GM19023 (cell line): ENCODE results near the gene CYP26B1.

Experiments
- ATAC-seq: cut with Tn5 transposase; IDR thresholded peaks from one replicate; pipeline ENCODE4 v1.9.1; 2021; ENCODE audit warnings: mild to moderate bottlenecking, moderate library complexity; ENCODE audit not compliant: unreplicated experiment

The CYP26B1 gene

DNA sequence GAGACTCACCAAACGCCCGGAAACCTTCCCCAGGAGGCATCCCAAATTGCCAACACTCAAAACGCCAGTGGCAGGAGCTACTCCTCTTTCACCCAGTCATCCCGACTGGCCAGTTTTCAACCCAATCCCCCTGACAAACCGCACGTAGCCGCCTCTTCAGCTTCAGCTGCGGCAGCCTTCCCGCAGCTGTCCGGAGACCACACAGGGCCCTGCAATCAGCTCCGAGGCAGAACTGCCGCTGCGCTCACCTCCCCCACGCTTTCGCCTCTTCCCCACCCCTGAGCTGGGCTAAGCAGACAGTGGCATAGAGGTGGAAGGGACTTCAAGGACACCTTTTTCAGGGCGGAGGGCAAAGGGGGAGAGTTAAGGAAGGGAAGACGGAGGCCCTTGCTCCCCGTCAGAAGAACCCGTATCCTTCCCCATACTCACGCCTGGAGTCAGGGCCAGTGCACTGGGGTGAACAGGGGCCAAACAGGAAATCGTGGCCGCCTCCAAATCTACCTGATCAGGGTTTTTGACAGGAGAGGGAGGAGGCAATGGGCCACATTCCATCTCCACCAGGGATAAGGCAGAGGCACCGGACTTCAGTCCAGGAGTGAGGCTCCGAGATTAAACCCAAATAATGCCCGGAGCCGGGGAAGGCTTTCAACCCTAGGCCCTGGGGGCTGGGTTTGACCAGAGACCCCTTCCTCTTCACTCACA is 16.9 kb downstream of the CYP26B1 start:
- ATAC-seq: no peak

DNA sequence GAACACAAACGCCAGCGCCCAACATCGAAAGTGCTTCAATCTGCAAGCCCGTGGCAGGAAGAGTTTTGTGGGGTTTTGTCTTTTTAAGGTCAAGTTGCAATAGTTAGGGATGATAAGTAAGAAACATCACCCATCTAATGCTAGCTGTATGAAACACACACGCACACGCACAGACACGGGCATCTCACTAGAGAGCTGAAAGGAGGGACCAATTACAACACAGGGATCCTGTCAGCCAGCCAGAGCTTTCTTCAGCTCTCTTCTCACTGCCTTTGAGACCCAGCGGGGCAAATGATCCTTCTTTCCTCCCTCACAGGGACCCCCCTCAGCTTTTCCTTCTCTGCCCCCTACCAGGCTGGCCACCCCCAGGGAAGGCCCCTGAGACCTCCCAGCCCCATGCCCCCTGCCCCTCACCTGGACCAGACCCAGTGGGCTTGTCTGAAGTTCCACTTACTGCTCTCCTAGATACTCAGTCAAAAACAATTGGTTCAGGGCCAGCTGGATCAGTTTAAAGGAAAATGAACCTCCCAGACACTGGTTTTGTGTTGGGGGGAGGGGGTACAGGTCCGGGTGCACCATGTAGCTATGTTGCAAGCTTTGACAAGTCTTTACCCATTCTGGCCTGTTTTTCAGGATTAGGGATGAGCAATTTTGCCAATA is 17.9 kb downstream of the CYP26B1 start:
- no peak for ATAC-seq

DNA sequence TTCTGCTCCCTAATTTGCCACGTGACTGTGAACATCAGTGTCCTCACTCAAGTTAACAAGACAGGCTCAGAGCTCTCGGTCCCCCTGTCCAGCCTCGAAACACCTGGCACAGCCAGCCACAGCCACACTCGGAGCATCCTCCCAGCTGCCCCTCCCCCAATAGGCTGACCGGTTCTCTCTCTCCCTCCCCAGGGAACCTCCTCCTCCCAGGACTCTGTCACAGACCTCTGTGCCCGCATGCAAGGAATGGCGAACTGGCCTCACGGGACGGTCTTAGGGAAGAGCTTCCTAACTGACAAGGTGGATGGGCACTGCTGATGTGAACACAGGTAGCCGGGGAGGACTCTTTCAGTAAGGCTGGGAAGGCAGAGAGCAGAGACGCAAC is 18.8 kb downstream of the CYP26B1 start:
- no peak for ATAC-seq

DNA sequence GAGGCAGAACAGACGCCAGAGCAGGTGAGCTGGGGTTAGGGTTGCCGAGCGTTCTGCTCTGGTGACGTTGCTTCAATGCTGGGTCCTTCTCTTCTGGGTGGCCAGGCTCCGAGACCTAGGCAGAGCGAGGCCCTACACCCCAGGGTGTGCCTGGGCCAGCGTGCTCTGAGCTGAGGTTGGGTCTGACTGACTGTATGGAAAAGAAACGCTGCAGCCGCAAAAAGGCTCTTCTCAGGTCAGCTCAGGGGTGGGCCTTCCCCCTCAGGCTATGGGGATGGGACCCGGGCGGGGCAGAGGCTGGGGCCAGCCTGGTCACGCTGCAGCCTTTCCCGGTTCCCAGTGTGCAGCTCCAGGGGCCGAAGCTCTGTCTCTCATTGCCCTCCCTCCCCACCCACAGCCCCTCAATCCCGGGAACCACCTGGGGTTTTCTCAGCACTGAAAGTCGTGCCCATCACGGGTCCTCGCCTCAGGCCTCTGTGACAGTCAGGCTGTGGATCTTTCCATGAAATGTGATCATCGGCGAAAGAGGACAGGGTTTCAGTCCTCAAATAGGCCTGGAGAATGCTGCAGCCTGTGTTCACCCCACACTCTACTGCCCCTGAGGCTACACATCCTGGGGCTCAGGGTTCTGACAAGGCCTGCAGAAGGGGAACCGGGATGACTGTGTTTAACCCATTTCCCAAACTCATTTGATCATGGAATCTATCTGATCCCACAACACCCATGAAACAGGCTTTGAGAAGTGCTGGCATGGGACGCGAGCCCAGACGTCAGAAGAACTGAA is 19.4 kb downstream of the CYP26B1 start:
- ATAC-seq: no peak

DNA sequence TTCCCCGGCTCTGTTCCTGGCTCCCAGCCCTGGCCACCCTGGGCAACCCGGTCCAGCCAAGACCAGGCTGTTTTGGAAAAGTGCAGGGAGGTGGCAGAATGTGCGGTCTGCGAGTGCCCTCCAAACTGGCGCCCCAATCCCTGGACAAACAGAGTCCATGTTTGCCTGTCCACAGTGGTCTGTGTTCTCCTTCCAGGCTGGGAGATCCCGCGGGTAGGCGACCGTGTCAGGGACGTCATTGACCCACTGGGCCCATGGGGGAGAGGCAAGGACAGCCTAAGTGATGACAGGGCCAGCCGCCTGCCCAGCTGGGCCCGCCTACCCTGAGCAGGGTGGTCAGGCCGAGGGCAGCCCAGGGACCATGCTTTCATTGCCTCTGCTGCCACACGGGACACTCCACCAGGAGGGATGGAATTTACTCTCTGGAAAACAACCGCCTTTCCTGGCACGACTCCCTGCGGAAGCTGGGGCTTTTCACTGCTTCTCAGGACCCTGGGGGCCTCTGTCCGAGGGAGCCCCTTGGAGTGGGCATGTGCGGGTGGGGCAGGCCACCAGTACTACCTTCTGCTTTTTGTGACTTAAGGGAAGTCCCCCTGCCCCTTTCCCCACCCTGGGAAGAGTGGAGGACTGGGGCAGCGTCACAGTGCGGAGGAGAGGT is 20.1 kb downstream of the CYP26B1 start:
- ATAC-seq: no peak

DNA sequence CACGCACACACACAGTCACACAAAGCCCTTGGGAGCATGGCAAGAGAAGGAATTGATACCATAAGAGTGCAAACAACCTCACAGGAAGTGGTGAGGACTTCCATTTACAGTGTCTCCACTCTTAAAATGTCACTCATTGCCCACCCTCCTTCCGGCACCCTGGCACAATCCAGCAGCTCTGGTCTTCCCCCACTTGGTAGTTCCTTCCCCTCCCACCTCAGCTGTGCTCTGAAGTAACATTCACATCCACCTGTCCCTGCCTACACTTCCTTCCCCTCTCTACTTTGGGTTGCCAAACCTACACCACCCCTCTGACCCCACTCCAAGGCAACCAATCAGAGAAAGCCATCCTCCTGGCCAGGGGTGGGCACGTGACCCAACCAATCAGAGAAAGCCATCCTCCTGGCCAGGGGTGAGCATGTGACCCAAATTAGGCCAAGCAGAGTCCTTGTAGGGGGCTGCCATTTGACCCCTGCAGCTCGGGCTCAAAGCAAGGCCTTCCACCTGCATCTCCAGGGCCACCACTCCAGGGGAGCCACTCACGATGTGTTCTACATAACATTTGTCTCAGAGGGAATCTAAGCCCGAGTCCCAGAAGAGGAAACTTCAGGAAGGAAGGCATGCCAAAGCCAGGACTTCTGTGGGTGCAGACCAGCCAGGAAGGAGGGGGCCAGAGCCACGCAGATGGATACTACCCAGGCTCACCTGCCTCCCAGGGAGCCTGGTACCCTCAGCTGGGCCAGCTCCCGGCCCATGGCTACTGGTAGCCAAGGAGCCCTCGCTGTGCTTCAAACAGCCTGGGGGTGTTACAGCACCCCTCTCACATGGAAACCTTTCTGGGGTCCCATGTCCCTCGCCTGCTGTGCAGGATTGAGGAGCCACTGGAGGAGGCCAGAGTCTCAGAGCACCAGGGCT is 21.2 kb downstream of the CYP26B1 start:
- ATAC-seq: no peak

DNA sequence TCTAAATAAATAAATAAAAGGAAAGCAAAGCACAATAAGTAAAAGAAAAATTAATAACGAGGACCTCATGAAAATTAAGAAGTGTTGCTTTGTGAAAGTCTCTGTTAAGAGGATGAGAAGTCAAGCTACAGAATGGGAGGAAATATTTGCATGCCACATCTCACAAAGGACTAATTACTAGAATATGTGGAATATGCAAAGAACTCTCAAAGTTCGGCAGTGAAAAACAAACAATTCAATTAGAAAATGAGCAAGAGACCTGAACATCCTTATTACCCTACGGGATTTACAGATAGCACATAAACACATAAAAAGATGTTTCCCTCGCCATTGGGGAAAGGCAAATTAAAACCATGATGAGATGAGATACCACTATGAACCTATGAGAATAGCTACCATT is 23.3 kb downstream of the CYP26B1 start:
- no peak for ATAC-seq

DNA sequence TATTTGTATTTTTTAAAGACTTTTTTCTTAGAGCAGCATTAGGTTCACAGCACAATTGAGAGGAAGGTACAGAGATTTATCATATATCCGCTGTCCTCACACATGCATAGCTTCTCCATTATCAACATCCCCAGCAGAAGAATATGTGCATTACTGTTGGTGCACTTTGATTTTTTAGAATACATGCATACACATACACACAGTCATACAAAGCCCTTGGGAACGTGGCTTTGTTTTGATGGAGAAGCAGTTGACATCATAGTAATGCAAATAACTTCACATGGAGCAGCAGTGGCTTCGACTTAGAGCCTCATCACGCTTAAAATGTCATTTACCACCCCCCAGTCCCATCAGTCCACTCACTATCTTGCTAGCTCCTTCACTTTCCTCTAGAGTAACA is 26.5 kb downstream of the CYP26B1 start:
- no peak for ATAC-seq

DNA sequence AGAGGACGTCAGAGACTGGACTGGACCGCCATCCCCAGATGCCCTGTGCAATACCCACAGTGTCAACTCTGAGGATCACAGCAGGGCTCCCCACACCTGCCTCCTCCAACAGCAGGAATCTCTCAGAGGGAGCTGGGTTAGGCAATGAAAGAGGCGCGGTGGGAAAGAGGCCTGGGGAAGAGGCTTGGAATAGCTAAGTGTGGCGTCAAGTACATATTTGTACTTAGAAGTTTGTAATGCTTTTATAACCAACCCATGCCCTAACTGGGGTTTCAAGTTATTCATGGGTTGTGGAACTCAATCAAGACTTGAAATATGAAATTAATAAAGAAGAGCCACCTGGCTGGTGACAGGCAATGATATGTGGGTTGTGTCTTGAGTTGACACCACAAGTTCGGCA is 28.7 kb downstream of the CYP26B1 start:
- no peak for ATAC-seq

DNA sequence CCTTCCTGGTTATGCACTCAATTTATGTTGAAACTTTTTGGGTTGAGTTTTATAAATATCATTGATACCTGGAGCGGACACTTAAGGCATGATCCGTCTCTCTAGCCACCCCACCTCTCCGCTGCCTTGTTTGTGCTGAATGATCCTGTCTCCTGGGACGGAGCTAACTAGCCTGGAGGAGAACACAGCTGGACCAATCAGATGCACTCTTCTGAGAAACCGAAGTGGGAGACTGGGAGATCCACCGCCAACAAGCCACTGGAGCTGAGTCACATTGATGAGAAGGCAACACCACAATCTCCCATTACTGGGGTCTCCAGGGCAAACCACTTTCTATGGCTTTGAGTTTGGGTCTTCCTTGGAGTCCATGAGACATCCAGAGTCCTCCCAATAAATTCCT is 29.3 kb downstream of the CYP26B1 start:
- no peak for ATAC-seq

DNA sequence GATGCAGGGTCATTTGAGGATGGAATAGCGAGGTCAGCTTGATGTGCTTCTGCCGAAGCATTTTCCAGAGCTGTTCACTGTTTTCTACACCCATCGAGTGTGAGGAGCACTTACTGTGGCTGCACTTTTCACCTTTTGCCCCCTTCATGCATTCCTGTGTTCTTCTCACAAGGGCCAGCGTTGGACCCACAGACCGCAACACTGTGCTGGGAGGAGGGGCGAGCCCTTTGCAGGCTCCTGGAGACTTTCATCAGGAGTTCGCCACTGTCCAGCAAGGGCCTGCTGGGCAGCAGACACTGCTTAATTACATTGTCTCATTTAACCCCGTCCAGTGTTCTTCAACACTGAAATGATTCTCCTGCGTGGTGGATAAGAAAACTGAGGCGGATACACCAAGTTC is 29.9 kb downstream of the CYP26B1 start:
- ATAC-seq: no peak

DNA sequence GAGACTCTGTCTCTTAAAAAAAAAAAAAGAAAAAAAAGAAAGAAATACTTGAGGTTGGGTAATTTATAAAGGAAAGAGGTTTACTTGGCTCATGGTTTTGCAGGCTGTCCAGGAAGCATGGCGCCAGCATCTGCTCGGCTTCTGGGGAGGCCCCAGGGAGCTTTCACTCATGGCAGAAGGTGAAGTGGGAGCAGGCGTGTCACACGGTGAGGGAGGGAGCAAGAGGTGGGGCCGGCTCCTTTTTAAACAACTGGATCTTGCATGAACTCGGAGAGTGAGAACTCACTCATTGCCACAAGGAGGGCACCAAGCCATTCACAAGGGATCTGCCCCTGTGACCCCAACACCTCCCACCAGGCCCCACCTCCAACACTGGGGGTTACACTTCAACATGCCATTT is 30.6 kb downstream of the CYP26B1 start:
- no peak for ATAC-seq

DNA sequence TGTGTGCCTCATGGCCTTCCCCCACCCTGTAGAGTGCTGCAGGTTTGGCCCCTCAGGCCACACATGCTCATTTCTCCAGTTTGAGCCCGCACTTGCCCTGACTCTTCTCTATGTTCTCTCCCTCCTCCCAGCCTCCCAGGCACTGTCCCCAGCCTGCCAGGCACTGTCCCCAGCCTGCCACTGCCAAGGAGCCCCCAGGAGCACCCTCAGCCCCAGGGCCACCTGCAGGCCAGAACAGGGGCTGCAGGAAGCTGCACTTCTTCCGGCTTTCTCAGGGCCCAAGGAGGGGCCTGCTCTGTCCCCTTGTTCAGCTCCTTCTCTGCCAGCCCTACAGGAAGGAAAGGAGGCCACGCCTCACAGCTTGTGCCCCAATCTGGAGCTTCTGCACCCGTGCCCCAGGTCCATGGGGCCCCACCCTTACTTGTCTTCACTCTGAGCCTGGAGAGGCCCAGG is 31.6 kb downstream of the CYP26B1 start:
- ATAC-seq: no peak

DNA sequence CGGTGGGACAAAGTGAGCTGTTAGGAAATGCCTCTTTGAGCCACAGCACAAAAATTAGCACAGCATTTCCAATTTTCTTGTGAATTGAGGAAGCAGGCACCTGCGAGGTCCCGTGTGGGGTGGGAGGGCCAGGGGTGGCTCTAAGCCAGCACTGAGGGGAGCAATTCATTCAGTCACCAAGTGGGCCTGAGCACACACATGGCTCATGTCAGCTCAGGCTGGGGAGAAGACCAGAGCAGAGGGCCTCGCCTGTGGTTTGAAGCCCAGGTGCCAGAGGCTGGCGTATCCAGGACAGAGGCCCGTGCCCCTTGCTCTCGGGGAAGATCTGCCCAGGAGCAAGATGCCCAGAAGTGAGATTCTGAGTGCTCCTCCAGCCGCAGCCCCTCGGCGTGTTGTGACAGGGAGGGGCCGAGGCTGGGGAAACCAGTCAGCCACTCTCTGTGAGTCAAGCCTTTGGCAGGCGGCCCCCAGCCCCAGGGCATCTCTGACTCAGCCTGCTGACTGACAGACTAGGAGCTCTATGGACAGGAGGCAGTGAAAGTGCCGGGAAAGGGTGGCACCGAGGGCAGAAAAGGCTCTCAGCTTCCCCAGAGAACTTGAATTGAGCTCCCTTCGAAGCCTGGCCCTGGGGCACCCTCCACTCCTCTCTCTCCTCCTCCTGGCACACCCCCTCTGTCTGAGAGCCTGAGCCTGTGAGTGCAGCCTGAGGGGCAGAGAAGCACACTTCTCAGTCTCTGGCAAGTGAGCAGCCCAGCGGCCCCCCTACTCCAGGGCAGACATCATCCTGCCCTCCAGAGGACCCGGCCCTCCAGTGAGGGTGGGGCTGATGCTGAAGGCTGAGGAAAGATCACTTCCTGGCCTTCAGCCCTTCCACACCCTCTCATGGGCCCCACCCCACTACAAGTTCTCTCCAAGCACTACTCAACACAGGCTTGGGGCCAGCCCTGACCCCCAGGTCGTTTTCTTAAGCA is 32.3 kb downstream of the CYP26B1 start:
- ATAC-seq: no peak

DNA sequence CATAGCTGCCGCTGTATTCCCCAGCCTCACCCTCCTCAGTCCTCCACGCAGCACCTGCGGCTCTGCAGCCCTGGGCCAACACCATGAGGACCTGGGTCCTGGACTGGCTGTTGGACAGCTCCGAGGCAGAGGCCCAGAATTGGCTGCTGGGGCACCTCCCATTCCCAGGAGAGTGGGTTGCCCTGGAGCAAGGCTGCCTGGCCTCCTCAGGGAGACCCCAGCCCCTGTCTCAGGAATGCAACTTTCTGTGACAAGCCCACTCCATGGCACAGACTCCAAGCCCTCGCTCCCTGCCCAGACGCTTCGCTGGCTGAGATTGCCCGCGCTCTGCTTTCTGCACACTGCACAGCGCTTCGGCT is 33.0 kb downstream of the CYP26B1 start:
- no peak for ATAC-seq

DNA sequence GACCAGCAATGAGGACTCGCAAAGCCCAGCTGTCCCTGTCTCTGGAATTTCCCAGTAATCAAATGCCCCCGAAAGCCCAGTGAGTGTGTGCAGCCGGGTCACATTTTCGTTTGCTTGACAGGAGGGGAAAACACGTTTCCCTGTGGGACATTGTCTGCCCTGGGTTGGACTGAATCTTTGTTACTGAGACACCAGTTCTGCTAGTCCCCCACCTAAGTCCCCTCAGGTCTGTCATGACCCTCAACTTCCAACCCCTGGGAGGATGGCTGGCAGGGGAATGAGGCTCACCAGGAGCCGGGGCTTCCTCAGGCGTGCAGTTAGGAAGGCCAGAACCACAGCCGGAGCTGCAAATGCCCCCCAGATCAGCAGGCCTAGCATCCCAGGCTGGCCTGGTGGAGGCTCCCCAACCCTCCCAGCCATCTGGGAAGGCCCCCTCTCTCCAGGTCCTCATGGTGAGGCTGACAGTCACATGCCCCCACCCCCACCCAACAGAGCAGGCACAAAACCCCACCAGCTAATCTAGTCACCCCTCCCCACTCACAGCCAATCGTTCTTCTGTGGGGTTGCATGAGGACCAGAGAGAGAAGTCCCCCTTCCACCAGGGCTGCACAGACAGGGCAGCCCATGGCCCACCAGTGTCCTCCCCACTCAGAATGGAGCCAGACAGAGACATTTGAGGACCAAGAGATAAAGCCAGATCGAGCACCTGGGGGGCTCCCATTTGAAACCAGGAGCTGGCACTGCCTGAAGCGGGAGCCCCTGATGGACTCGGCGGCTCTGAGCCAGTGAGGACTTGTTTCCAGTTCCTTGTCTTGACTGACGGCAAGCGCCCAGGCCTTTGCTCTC is 33.6 kb downstream of the CYP26B1 start:
- no peak for ATAC-seq

DNA sequence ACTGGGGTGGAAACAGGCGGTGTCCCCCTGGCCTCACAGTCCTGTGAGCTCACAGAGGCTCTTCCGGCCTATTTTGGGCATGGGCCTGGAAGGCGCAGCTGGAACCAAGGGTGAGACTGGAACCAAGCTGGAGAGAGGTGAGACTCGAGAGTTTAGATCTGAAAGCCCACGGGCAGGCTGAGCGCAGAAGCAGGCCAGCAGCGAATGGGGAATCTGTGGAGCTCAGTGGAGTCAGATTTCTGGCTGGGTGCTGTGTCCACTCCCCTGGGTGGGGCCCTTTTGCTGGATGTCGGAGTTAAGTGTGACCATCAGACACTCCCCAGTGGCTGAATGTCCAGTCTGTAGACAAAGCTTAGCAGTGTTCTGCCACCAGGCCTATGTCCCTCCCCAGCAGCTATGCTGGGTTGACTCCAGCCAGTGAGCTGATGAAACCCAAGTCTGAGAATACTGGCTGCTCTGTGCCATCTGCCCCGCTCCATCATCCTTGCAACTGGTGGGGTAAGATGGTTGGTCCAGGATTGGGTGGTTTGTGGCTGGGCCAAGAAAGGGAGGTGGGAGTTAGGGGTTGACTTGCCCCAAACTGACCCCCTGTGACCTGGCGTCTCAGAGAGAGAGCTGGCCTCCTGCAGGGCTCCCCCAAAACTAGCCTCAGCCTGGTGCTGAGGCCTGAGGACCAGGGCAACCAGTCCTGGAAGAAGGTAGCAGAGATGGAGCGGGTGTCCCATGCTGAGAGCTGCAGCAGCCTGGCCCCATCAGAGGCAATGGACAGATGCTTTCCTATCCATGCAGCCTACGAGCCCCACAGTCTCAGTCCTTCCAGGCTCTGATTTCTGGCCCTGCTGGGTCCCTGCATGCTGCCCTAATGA is 34.4 kb downstream of the CYP26B1 start:
- no peak for ATAC-seq

DNA sequence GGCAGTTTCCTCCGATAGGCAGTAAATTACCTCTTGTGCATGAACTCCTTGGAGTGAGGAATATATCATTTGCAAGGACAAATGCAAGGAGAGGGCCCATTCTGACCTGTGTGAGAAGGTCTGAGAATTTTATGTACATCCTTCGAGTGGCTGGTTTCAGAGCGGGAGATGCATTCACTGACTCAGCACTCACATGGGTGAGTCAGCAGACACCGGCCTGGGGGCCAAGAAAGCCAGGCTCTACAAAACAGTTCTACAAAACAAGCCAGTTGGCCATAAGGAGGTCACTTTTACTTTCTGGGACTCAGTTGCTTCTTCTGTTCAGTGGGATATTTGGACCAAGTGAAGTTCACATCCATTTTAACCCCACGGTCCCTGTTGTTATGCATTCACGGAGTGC is 35.3 kb downstream of the CYP26B1 start:
- no peak for ATAC-seq
